Measurements from ENCODE around the gene CRY2. TPM values are rescaled to one million over a fixed set of nuclear protein-coding genes. Genes with fewer than 3 reads are reported as not detected.

CRY2 gene
- total and polyA plus RNA-seq, 10 of the 15 experiments (the other 5 are each of a cell fraction or from before 2014, with no cell fraction given): 1.2 to 14.7 (median 8.1) TPM

- TF ChIP-seq MLLT1 (IDR thresholded peaks at IDR 0.05) (no peak), SKIL (IDR thresholded peaks at IDR 0.05; ENCODE audit: low read depth, poor library complexity, severe bottlenecking) (no peak), HSF1 (IDR thresholded peaks at IDR 0.05; ENCODE audit: low read depth, low read length) (no peak), ZBTB40 (IDR thresholded peaks at IDR 0.05; ENCODE audit: borderline replicate concordance) (no peak), NFIC (IDR thresholded peaks at IDR 0.05; ENCODE audit: low read depth, low read length) (no peak)
Observed at GRCh38 chr11:45885921-45886721, 38.8 kb downstream of the CRY2 start (continued).

Measured in GM12878 (cell line).